ENCODE results near the gene CLPTM1L.
"Not testable (repeated sequence)": the region's sequence is repeated elsewhere in the genome, so short reads cannot be mapped to it uniquely, and the experiment has no call there.

The CLPTM1L gene

GRCh38 chr5:1276930-1277329 is 68.0 kb downstream of the CLPTM1L start:
- TF ChIP-seq CTCF (IDR thresholded peaks at IDR 0.05): no peak
- TF ChIP-seq ZFX (IDR thresholded peaks at IDR 0.05; ENCODE audit: borderline replicate concordance): no peak
- no peak overlapping the region for H3K27ac ChIP-seq

GRCh38 chr5:1275397-1276391 is 69.2 kb downstream of the CLPTM1L start:
- H3K27ac ChIP-seq: not testable (repeated sequence)

GRCh38 chr5:1274471-1274870 is 70.4 kb downstream of the CLPTM1L start:
- H3K27ac ChIP-seq: no peak overlapping the region
- no peak for TF ChIP-seq ZFX (IDR thresholded peaks at IDR 0.05; ENCODE audit: borderline replicate concordance)
- no peak for TF ChIP-seq CTCF (IDR thresholded peaks at IDR 0.05)

GRCh38 chr5:1273745-1274144 is 71.2 kb downstream of the CLPTM1L start:
- no peak overlapping the region for H3K27ac ChIP-seq
- TF ChIP-seq CTCF (IDR thresholded peaks at IDR 0.05): no peak
- no peak for TF ChIP-seq ZFX (IDR thresholded peaks at IDR 0.05; ENCODE audit: borderline replicate concordance)

GRCh38 chr5:1272201-1272600 is 72.7 kb downstream of the CLPTM1L start:
- TF ChIP-seq CTCF (IDR thresholded peaks at IDR 0.05): no peak
- no peak for TF ChIP-seq ZFX (IDR thresholded peaks at IDR 0.05; ENCODE audit: borderline replicate concordance)
- no peak overlapping the region for H3K27ac ChIP-seq

GRCh38 chr5:1270933-1271914 is 73.7 kb downstream of the CLPTM1L start:
- TF ChIP-seq CTCF (IDR thresholded peaks at IDR 0.05) (no peak), ZFX (IDR thresholded peaks at IDR 0.05; ENCODE audit: borderline replicate concordance) (no peak)
- H3K27ac ChIP-seq: no peak overlapping the region

GRCh38 chr5:1270426-1270825 is 74.5 kb downstream of the CLPTM1L start:
- TF ChIP-seq ZFX (IDR thresholded peaks at IDR 0.05; ENCODE audit: borderline replicate concordance) (no peak), CTCF (IDR thresholded peaks at IDR 0.05) (no peak)
- H3K27ac ChIP-seq: no peak overlapping the region
